NOMO-1 (cell line): ENCODE results near the gene CAGE1.

Experiments
- DNase-seq, 2 experiments: peaks; one replicate each; lab custom pipeline; 2025; ENCODE audit not compliant: unreplicated experiment in 2 of 2; lab: John Stamatoyannopoulos, UW

The CAGE1 gene

DNA sequence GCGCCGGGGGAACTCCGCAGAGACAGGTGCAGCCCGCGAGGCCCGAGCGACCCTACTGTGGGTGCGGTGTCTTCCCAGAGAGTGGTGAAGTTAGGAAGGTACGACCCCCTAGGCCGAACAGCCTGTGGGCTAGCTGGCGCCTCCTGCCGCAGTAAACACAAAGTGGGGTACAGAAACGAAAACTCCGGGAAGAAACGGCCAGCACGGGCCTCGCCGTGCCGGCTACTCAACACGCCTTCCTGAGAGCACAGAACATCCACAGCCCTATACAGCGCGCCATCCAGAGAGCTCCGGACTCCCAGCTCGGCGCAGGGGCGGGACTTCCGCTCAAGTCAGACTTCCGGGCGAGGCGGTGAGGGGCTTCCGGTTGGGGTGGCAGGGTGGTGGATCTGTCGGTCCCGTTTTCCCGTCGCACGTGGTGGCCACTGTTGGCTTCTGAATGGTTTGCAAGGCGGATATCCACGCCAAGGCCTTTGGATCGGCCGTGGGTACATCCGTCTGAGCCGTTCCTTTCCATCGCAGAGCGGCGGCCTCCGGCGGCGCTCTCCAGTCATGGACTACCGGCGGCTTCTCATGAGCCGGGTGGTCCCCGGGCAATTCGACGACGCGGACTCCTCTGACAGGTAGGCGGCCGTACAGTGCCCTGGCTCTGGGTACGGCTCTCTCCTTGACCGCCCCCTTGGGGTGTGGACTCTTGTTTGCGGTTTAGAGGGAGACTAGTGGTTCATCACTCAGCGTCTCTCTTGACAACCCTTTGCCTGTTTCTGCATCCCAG lies at the start of gene CAGE1, which contains the start of gene RIOK1:
Gene CAGE1 (minus strand): TSS at position 292 of the 775 bp plus-strand sequence. CDS start 2,569 bp downstream, outside the sequence.
Gene RIOK1 (plus strand): TSS at position 358 of the 775 bp plus-strand sequence. CDS start 195 bp downstream, at position 553.
- DNase-seq: peak; percentile 81 to 97

DNA sequence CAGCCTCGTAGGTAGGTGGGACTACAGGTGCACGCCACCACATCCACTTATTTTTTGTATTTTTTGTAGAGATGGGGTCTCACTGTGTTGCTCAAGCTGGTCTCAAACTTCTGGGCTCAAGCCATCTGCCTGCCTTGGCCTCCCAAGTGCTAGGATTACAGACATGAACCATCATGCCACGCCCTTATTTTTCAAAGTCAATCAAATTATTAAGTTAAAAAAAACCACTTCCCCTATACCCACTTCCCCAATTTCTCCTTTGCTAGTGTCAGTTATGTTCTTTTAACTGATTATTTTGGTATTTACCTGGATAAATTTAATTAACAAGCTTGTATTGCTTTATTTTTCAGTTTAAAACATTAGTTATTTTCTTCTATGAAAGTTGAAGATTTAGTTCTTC lies 49.7 kb upstream of the CAGE1 start:
- DNase-seq: peak; percentile 73 to 91

DNA sequence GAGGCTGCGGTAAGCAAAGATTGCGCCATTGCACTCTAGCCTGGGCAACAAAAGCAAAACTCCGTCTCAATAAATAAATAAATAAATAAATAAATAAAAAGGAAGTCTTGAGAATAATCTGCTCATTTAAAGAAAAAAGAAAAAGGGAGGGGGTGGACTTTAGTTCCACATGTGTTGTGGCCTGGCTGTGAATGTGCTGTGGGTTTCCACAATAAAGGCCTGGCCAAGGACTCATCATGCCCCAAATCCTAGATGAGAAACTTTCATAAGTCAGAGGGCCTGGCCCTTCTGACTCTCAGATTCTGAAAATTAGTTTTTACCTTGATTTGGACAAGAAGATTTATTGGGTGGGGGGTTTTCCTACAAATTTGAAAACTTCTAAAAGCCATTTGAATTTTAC lies 48.5 kb upstream of the CAGE1 start:
- DNase-seq: no peak

DNA sequence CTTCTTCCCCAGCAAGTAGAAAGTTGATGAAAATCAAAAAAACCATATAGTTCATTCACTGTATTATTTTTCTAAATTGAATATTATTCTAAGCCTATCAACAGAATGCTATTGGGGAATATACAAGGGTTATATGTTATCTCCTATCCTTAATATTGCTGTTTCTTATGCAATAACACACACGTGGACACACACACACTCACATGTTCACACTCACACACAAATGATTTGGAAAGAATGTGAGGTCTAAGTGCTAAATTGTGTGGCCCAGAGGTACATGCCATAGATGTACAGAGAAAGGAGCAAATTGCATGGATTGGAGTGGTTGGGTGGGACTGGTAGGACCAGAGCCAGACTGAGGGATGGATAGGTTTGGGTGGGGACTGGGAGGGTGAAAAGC lies 45.1 kb upstream of the CAGE1 start:
- DNase-seq: no peak

DNA sequence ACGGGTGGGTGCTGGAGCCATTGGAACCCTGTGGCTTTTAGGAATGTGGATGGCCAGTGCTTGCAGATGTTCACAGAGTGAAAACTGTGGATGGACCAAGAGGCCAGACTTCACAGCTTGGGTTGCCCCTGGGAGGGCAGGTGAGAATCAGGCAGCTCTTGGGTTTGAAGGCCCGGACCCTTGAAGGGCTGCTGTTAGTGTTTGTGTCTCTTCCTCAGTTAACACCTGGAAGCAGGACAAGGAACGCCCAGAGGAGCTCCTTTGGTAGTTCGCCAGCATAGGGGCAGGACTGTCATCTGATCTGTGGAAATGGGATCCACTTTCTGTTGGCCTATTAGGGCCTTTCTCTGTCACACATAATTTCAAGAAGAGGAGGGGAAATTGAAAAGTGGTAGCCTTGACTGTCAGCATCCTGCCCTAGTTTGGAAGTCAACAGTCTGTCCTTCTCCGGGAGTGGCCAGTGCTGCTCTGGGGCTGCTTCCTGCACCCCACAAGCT lies 43.6 kb upstream of the CAGE1 start:
- no peak for DNase-seq

DNA sequence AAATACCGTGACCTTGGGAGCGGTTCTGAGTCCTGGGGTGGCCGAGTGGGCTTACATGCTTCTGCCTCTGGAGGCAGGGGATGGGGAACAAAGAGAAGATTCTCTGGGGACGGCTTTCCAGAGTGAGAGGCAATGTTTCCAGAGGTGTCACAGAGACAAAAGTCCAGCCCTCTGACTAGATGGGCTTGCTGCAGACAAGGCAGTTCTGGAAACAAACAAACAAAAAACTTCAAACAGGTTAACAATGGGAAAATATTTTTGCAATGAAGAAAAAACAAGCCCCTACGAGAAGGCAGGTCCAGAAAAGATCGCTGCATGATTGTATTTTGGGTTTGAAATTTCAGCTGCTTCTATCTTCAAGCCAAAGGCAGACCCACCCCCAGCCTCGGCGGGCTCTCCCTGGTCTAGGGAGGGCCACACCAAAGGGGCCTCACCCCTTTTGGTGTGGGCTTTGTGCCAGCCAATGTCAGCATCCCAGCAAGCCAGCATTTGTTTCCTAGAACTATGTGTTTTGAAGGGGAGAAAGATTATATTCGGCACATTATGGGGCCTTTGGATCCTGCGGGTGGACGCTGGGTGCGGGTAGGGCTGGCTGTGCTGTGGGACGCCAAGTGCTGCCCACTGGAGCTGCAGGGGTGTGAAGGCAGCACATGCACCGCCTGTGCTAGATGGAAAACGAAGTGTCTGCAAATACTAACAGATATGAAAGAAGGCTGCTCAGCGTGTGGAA lies 43.0 kb upstream of the CAGE1 start:
- DNase-seq: no peak

DNA sequence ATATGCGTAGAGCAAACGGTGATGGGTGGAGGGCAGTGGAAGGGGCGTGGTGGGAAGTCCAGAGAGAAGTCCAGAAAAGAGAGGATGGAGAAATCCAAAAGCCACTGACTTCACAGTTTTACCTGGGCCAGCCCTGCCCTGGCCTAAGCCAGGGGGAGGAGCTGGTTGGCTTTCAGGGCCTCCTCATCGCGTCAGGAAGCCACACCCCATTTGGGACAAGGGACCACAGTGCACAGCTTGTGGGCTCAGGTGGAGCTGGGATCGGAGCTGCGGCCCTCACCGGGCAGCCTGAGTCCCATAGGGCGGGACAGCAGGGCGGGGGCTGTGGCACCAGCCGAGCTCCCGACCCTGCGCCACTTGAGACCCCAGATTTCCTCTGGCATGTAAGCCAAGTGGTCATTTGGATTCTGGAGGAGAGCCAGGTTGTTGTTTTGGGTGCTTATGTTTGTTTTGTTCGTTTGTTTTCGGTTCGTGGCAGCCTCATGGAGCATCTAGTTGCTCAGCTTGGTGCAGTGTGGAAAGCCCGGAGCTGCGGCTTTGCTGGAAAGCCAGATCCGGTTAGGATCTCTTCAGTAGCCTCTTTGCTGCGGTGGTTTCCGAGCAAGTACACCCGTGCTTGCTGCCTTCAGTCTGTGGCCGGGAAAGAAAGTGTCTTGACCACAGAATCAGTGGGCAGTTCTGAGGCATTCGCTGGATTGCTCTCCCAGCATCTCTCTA lies 42.3 kb upstream of the CAGE1 start:
- DNase-seq: no peak

DNA sequence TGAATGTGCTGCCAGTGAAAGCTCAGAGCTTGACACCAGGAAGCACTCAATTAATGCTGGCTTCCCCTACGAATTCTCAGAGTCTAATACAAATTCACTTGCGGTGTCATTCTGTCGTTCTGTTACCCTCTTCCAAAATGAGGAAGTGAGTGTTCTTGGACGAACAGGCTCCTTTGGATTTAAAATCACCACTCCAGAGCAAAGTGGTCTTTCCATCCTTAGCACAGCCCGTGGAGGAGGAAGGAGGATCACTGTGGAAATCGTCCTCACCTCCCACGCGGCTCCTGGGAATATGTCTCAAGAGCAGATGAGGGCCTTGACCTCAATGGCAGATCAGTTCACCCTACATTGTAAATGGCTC lies 41.8 kb upstream of the CAGE1 start:
- peak; percentile 38 to 84 for DNase-seq

DNA sequence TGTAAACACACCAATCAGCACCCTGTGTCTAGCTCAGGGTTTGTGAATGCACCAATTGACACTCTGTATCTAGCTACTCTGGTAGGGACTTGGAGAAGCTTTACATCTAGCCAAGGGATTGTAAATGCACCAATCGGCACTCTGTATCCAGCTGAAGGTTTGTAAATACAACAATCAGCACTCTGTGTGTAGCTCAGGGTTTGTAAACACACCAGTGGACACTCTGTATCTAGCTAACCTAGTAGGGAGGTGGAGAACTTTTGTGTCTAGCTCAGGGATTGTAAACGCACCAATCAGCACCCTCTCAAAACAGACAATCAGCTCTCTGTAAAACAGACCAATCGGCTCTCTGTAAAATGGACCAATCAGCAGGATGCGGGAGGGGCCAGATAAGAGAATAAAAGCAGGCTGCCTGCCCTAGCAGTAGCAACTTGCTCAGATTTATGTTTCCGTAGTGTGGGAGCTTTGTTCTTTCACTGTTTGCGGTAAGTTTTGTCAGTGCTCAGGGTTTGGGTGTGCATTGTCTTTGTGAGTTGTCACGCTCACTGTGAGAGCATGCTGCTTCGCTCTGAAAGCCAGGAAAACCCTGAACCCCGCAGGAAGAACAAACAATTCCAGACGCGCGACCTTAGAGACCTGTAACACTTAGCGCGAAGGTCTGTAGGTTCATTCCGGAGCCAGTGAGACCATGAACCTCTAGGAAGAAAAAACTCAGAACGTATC lies 37.1 kb upstream of the CAGE1 start:
- no peak for DNase-seq

DNA sequence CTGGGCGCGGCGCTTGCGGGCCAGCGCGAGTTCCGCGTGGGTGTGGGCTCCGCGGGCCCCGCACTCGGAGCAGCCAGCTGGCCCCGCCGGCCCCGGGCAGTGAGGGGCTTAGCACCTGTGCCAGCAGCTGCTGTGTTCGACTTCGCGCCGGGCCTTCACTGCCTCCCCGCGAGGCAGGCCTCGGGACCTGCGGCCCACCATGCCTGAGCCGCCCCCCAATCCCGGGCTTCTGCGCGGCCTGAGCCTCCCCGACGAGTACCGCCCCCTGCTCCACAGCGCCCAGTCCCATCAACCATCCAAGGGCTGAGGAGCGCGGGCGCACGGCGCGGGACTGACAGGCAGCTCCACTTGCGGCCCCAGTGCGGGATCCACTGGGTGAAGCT lies 36.3 kb upstream of the CAGE1 start:
- no peak for DNase-seq

DNA sequence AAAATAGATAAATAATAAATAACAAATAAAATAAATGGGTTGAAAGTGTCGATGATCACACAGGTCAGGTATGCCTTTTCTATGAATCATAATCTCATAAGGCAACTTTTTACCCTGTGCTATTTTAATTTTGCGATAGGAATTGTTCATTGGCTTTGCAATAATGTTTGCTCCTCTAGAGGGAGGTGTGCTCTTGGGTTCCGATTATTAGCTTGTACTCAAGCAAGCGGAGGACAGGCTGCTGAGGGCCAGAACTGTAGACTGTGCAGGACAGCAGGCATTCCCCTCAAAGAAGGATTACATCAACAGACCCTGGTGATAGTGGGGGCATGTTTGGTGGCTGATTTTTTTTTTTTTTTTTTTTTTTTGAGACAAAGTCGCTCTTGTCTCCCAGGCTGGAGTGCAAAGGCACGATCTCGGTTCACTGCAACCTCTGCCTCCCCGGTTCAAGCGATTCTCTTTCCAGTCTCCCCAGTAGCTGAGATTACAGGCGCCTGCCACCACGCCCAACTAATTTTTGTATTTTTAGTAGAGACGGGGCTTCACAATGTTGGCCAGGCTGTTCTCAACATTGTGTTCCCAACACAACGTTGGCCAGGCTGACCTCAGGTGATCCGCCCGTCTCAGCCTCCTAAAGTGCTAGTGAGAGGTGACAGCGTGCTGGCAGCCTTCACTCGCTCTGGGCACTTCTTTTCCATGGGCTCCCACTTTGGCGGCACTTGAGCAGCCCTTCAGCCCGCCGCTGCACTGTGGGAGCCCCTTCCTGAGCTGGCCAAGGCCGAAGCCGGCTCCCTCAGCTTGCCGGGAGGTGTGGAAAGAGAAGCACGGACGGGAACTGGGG lies 35.6 kb upstream of the CAGE1 start:
- peak; percentile 15 to 42 for DNase-seq

DNA sequence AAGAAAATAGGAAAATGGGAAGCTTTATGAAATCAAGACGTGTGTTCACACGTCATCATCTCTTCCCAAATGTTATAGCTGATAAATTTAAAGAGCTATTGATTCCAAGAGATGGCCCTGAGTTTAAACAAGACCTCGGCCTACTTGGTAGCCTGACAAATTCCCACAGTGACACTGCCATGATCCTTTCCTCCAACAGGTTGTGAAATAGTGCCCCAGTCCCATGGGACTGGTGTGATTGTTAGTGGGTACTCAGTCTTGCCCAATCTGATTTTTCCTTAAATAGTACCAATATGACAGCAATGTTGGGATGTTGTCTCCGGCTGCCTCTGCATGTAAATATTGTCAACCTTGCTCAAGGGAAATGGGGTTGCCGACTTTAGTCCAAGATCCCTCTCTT lies 34.5 kb upstream of the CAGE1 start:
- DNase-seq: no peak

DNA sequence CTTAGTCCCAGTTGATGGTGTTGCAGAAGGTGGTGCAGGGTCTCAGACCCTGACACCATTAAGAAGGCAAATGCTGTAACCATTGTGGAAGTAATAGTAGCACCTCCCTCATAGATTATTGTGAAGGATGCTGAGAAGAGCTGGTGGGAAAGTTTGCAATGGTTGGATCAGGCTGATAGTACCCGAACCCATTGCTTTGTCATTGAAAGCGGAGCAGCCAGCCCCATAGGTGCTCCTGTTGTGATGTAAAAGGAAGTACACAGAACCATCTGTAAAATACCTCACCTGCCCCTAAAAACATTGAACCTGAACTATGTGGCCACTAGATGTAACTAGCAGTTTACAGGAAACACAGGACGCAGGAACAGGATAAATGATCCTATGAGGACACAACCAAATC lies 31.5 kb upstream of the CAGE1 start:
- no peak for DNase-seq

DNA sequence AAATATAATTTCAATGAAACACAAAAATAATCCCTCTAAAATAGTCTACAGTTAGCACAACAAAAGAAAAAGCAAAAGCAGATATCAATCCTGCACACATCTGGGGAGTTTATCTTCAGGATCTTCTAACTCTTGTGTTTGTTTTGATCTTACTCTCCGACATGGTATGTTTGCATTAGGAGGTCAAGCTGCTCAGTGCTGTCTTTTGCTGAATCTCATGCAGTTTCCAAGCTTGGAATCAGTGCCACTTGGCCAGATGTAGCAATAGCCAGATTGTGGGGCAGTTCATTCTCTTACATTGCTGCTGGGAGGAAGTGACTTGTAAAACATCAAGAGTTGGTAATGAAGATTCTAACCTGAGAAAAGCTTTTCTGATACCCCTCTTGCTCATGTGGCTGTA lies 29.5 kb upstream of the CAGE1 start:
- no peak for DNase-seq

DNA sequence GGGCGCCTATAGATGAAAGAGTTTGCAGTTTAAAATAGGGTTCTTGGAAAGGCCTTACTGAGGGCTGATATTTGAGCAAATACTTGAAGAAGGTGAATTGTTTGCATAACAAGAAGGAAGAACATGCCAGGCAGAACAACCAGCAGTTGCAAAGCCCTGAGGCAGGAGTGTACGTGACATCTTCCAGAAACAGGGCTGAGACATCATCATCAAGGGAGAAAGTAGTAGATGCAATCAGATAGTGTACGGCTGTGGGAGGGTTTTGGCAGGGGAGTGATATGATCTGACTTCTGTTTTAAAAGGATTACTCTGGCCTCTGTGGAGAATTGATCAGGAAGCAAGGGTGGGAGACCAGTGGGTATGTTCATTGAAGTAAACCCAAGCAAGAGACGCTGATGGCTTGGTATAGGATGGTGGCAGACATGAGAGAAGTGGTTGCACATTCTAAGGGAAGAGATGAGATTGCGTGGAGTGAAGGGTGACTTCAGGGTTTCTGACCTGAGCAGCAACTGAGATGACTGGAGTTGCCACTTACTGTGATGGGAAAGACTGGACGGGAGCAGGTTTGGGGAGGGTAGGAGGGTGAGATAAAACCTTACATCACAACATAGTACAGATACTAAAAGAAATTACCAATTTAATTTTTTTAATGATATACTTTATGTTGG lies 28.8 kb upstream of the CAGE1 start:
- DNase-seq: no peak

DNA sequence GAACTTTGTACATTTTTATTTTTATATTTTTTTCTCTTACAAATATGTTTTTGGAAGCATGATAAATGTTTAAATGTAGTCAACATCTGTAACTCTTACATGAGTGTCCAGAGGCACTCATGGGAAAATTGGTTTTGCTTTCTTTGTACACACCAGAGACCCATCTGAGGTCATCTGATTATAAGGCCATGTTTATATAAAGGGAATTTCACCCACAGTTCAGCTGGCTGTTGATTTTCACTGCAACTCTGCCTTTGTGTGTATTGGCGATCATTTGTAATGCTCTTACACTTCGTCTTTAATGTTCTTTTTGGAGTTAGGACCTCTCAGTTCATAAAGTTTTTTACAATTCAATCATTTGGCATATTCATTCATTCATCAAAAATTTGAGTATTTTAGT lies 28.1 kb upstream of the CAGE1 start:
- DNase-seq: no peak

DNA sequence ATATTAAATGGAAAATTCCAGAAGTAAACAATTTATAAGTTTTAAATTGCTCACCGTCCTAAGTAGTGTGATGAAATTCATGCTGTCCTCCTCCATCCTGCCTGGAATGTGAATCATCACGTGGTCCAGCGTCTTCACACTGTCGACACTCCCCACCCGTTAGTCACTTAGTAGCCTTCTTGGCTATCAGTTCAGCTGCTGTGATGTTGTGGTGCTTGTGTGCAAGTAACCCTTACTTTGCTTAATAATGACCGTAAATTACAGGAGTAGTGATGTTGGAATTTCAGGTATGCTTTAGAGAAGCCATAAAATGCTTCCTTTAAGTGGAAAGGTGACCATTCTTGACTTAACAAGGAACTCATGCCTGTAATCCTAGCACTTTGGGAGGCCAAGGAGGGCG lies 25.3 kb upstream of the CAGE1 start:
- no peak for DNase-seq

DNA sequence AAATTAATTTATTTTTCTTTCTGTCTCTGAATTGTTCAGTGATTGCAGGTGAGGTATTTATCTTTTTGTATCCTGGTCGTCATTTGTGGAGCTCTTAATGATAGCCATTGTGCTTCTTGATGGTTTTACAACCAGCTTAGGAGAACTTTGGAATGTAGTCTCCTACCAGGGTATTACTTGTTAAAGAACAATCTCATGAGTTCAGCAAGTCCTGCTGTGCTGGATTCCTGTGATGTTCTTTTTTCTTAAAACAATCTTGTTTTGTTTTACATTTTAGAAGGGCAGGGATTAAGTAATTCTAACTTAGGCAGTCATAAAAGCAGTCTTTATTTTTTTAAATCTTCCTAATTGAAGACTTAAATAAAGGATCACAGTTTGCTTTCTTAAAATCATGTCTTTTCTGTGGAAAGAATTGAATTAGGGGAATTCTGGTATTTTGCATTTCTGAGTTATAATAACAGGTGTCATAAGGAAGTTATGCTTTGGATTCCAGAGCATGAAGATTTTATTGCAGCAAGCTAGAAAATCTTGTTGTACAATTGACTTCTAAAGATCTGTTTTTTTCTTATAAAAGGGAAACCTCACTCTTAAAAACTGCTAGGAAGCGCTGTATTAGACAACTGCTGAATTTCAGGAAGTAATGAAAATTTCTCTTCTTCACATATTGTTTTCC lies 23.7 kb upstream of the CAGE1 start:
- DNase-seq: no peak

DNA sequence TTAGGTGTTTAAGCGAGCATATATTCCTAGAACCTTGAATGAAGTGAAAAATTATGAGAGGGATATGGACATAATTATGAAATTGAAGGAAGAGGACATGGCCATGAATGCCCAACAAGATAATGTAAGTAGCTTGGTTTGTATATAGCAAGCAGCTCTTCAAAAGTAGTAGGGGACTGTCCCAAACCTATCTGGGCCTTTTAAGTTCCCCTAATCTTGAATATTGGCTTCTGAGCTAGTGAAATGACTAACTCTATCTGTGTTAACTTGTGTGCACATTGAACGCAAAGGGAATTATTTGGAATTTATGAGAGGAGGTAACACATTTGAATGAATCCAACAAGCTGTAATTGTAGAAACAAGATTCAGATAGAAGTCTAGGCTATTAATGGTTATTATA lies 21.8 kb upstream of the CAGE1 start:
- no peak for DNase-seq
